Prostate gland (tissue), 2 donors: Measurements from ENCODE around the gene PPP2R5B. TPM values are rescaled to one million over a fixed set of nuclear protein-coding genes. Genes with fewer than 3 reads are reported as not detected.

Source experiments
- DNase-seq: peaks from one replicate; pipeline ENCODE4 v3.0.0-alpha.2; 2019; ENCODE audit warnings: low spot score
- H3K27ac ChIP-seq, 2 donors: fragments of 200-600 bp; sonication (generic); 2 replicates each; pipeline ENCODE4 v1.5.1; 2017 to 2019
- H3K27me3 ChIP-seq: fragments of 200-600 bp; sonication (generic); replicated peaks from 2 replicates; pipeline ENCODE4 v1.5.1; 2019; ENCODE audit not compliant: insufficient read depth
- H3K36me3 ChIP-seq, 2 donors: fragments of 200-600 bp; sonication (generic); 1 replicate in 1 of 2; 2 replicates in 1 of 2; pipeline versions ENCODE4 v1.5.1 to v1.8.1; 2017 to 2019
- H3K4me1 ChIP-seq: fragments of 200-600 bp; sonication (generic); replicated peaks from 2 replicates; pipeline ENCODE4 v1.5.1; 2019
- H3K4me3 ChIP-seq, 2 donors: fragments of 200-600 bp; sonication (generic); 2 replicates each; pipeline ENCODE4 v1.5.1; 2017 to 2019
- H3K9me3 ChIP-seq: fragments of 200-600 bp; sonication (generic); 2 replicates; pipeline ENCODE4 v1.5.1; 2017
- POLR2A ChIP-seq: fragments of 450-650 bp; IDR thresholded peaks from one replicate; pipeline ENCODE4 v1.6.1; 2016; ENCODE audit warnings: antibody characterized with exemption, mild to moderate bottlenecking
- POLR2AphosphoS5 ChIP-seq: sonication (generic); formaldehyde crosslinking; IDR thresholded peaks from one replicate; pipeline ENCODE4 v1.6.1; 2017; ENCODE audit warnings: antibody characterized with exemption
- WGBS: methylation state at CpG from one replicate; pipeline ENCODE4 v1.1.5; 2018; 5-methylcytosine and 5-hydroxymethylcytosine counted together
- intact Hi-C: fragments of 100-400 bp; cut with DNase I; formaldehyde crosslinking; loops from one replicate; pipeline ENCODE4 v1.14.2; 2022
- total RNA-seq, 2 donors: library from RNA; depleted of rRNA; stranded (reverse); fragments of >200 nt; gene quantifications; one replicate each; pipeline ENCODE4 v1.1.0, GENCODE V29; 2016
- TF ChIP-seq, protein P1 (sequence below), 4 experiments: fragments of 200-600 bp in 2 of 4; fragments of 450-650 bp in 2 of 4; sonication (generic) in 2 of 4; IDR thresholded peaks; 1 replicate in 3 of 4; 2 replicates in 1 of 4; pipeline ENCODE4 v1.5.1; 2016 to 2019; ENCODE audit warnings: antibody characterized with exemption in 4 of 4, mild to moderate bottlenecking in 2 of 4, moderate library complexity in 2 of 4

PPP2R5B gene
- total RNA-seq, 2 donors from 2014 or later = 14.1 to 32.6 TPM

DNA sequence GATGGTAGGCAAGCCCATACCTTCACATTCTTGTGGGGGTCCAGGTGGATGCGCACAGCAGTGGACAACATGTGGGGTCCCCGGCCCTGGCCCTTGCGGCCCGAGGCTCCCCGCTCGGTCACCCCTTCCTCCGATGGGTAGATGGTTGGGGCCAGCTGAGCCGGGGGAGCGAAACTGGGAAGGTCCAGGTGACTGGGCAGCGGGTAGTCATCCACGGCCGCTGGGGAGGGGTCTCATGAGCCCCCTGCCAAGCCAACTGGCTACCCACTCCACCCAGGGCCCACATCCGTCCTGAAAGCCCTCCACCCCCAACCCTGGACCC lies 18.2 kb upstream of the PPP2R5B start:
- Histone ChIP-seq H3K4me1 (no peaks in the 10 kb centered on the region), H3K27ac (no peak overlapping the region), H3K36me3 (peaks cover 40 to 75% of the 10 kb centered on the region in 2 donors), H3K27me3 (no peaks in the 10 kb centered on the region), H3K9me3 (no peaks in the 10 kb centered on the region), H3K4me3 (no peak overlapping the region)
- intact Hi-C loops = no loop called here
- 95% methylated on average over 10 of the region's 13 CpGs for WGBS
- DNase-seq = no peak
- TF ChIP-seq, protein P1, sequence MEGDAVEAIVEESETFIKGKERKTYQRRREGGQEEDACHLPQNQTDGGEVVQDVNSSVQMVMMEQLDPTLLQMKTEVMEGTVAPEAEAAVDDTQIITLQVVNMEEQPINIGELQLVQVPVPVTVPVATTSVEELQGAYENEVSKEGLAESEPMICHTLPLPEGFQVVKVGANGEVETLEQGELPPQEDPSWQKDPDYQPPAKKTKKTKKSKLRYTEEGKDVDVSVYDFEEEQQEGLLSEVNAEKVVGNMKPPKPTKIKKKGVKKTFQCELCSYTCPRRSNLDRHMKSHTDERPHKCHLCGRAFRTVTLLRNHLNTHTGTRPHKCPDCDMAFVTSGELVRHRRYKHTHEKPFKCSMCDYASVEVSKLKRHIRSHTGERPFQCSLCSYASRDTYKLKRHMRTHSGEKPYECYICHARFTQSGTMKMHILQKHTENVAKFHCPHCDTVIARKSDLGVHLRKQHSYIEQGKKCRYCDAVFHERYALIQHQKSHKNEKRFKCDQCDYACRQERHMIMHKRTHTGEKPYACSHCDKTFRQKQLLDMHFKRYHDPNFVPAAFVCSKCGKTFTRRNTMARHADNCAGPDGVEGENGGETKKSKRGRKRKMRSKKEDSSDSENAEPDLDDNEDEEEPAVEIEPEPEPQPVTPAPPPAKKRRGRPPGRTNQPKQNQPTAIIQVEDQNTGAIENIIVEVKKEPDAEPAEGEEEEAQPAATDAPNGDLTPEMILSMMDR (IDR thresholded peaks at IDR 0.05) = no peak
- no peak for TF ChIP-seq POLR2A
- TF ChIP-seq POLR2AphosphoS5 = no peak

DNA sequence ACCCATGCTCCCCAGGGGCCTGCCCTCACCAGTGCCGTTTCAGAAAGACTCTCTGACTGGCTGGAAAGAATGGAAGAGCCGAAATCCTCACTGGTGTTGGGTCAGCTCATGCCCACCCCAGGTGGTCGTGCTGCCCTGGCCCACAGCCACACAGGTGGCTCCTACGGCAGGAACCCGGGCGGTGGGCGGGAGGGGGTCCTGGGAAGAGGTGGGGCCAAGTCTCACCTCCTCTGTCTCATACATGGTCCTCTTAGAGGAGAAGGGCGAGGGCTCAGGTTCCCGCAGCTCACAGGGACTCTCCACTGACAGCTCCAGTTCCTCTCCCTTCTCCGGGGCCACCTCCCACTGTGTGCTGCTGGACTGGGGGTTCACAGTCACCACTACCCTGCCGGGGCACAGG lies 15.7 kb upstream of the PPP2R5B start:
- no peaks in the 10 kb centered on the region for H3K9me3 ChIP-seq
- WGBS = 80% methylated on average over 11 of the region's 11 CpGs
- H3K4me1 ChIP-seq = no peaks in the 10 kb centered on the region
- no peak overlapping the region for H3K4me3 ChIP-seq
- no peak overlapping the region for H3K27ac ChIP-seq
- peaks cover 41 to 76% of the 10 kb centered on the region in 2 donors for H3K36me3 ChIP-seq
- no peaks in the 10 kb centered on the region for H3K27me3 ChIP-seq
- intact Hi-C loops = no loop called here
- TF ChIP-seq POLR2AphosphoS5 (no peak), POLR2A (no peak)
- TF ChIP-seq, protein P1 (IDR thresholded peaks at IDR 0.05) = no peak
- DNase-seq = no peak

DNA sequence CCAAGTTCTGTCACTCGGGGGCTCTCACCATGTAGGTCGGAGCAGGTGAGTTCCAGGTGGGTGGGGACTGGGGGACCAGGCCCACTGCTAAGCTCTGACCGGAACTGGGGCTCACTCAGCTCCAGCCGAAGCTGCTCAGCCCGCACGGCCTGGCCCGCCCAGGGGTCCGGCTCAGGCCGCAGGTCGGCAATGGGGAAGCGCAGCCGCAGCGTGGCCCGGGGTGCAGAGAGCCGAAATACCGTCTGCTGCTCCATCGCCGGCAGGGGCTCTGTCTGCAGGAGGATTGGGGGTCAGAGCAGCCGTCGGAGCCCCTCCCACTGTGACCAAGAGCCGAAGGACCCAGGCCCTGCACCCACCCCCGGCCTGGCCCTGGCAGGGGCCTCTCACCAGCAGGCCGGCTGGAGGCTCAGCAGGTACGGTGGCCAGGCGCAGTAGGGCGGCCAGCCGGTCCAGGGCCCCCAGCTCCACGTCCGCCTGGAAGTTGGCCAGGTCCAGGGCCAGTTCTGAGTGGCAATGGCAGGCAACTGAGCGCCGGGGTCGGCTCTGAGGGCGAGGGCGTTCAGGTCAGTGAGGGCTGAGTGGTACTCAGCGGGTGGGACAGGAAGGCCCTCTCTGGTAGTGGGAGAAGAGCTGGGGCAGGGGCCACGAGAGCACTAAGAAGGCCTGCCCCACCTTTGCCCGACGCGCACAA lies 14.7 kb upstream of the PPP2R5B start:
- Histone ChIP-seq H3K36me3 (peaks cover 41 to 76% of the 10 kb centered on the region in 2 donors), H3K9me3 (no peaks in the 10 kb centered on the region), H3K27me3 (no peaks in the 10 kb centered on the region), H3K4me3 (no peak overlapping the region), H3K27ac (no peak overlapping the region), H3K4me1 (no peaks in the 10 kb centered on the region)
- WGBS = 87% methylated on average over 38 of the region's 39 CpGs
- TF ChIP-seq, protein P1 (IDR thresholded peaks at IDR 0.05) = no peak
- no peak for TF ChIP-seq POLR2AphosphoS5
- TF ChIP-seq POLR2A = no peak
- intact Hi-C loops = loop anchor here (10.0 kb wide), 1 partner anchor 205 kb away; the partner anchor contains the start of genes TM7SF2 and ZNHIT2
- DNase-seq = no peak

DNA sequence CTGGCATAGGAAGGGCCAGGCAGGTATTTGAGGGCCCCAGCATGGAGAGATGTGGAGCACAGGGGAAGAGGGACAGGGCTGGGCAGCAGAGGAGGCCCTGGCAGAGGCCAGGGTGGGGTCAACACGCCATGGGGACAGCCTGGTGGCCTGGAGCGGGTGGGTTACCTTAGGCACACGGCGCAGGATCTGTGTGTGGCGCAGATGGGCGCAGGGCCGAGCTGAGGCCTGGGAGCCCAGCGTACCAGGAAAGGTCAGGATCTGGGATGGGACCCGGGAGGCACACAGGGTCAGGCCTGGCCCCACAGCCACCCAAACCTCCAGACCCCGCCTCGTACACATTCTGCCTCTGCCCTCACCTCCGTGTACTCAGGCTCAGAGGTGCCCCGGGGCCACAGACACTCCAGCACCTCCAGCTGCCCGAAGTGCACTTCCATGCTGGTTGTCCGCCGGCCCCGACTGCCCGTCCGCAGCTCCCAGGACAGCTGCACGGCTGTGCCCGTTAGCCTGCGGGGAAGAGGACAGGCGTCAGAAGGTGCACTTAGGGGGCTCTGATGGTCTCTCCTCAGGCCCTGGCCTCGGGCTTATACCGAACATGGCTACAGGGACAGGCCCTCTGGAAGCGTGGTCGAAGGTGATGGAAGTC lies 13.9 kb upstream of the PPP2R5B start:
- TF ChIP-seq POLR2A (no peak), POLR2AphosphoS5 (no peak)
- TF ChIP-seq, protein P1 (IDR thresholded peaks at IDR 0.05) = no peak
- Histone ChIP-seq H3K36me3 (peaks cover 37 to 70% of the 10 kb centered on the region in 2 donors), H3K4me3 (no peak overlapping the region), H3K27ac (no peak overlapping the region), H3K4me1 (peaks cover 6% of the 10 kb centered on the region), H3K9me3 (no peaks in the 10 kb centered on the region), H3K27me3 (no peaks in the 10 kb centered on the region)
- intact Hi-C loops = loop anchor here (10.0 kb wide), 1 partner anchor 204 kb away; the partner anchor contains the start of genes TM7SF2 and ZNHIT2
- no peak for DNase-seq
- 92% methylated on average over 24 of the region's 27 CpGs for WGBS
